ENCODE results near the gene RCAN2. TPM values are rescaled to one million over a fixed set of nuclear protein-coding genes. Genes with fewer than 3 reads are reported as not detected.

RCAN2 gene
- total and polyA plus RNA-seq, 2 experiments from 2014 or later, result 6.0 to 9.3 TPM

- TF ChIP-seq ZNF462 (CRISPR knock-in tag; IDR thresholded peaks at IDR 0.05) (no peak), NANOG (IDR thresholded peaks at IDR 0.05; ENCODE audit: borderline replicate concordance) (no peak), ETS1 (IDR thresholded peaks at IDR 0.05) (no peak), EZH2 (IDR thresholded peaks at IDR 0.05; ENCODE audit: low read depth, unreplicated experiment) (no peak), ZNF331 (CRISPR knock-in tag; IDR thresholded peaks at IDR 0.05; ENCODE audit: low read depth) (no peak), STAT1 (IDR thresholded peaks at IDR 0.05; ENCODE audit: unreplicated experiment) (no peak), CTCF (conservative IDR thresholded peaks at IDR 0.05; ENCODE audit: low read depth in 2 of 2) (no peak), EZH2phosphoT487 (IDR thresholded peaks at IDR 0.05; ENCODE audit: unreplicated experiment) (no peak), ZNF114 (CRISPR knock-in tag; IDR thresholded peaks at IDR 0.05) (no peak), POLR2AphosphoS5 (IDR thresholded peaks at IDR 0.05; ENCODE audit: low read depth) (no peak), JUNB (IDR thresholded peaks at IDR 0.05; ENCODE audit: unreplicated experiment) (no peak), CREB1 (CRISPR knock-in tag; IDR thresholded peaks at IDR 0.05; ENCODE audit: low read depth) (no peak)
Measured at GRCh38 chr6:46453216-46453615, 38.0 kb downstream of the RCAN2 start (continued).
